ENCODE results near the gene GATD1. TPM values are rescaled to one million over a fixed set of nuclear protein-coding genes. Genes with fewer than 3 reads are reported as not detected.

The GATD1 gene
- total and polyA plus RNA-seq, 9 of the 15 experiments (the other 6 are each of a cell fraction or from before 2014, with no cell fraction given), result 2.8 to 144 (median 36.9) TPM

DNA sequence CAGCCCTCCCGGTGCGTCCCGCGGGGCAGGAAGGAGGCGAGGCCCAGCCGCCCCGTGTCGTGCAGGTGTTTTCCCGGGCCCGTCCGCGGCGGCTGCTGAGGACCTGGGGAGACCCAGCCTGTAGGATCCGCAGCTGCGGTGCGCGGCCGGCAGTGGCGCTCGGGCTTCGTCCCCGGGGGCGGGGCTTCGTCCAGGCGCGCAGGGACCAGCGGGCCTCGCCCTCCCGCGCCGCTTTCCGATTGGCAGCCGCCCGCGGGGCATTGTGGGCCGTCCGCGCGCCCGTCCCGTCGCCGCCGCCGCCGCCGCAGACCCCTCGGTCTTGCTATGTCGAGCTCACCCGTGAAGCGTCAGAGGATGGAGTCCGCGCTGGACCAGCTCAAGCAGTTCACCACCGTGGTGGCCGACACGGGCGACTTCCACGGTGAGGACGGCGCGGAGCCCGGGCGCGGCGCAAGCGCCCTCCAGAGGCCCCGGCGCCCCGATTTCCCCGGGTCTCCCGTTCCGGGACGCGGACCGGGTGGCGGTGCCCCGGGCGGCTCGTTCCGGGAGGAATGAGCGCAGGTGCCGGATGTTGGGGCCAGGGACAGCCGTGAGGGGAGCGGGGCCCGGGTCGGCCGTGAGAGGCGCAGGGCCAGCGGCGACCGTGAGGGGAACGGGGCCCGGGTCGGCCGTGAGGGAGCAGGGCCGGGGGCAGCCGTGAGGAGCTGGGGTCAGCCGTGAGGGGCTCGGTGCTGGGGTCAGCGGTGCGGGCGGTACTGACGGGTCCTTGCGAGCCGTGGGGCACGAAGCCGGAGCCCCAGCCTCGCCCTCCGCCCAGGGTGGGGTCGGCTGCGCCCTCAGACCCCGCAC lies 29.9 kb downstream of the GATD1 start, which contains the start of gene TALDO1 (continued):
- TF ChIP-seq, protein P1, sequence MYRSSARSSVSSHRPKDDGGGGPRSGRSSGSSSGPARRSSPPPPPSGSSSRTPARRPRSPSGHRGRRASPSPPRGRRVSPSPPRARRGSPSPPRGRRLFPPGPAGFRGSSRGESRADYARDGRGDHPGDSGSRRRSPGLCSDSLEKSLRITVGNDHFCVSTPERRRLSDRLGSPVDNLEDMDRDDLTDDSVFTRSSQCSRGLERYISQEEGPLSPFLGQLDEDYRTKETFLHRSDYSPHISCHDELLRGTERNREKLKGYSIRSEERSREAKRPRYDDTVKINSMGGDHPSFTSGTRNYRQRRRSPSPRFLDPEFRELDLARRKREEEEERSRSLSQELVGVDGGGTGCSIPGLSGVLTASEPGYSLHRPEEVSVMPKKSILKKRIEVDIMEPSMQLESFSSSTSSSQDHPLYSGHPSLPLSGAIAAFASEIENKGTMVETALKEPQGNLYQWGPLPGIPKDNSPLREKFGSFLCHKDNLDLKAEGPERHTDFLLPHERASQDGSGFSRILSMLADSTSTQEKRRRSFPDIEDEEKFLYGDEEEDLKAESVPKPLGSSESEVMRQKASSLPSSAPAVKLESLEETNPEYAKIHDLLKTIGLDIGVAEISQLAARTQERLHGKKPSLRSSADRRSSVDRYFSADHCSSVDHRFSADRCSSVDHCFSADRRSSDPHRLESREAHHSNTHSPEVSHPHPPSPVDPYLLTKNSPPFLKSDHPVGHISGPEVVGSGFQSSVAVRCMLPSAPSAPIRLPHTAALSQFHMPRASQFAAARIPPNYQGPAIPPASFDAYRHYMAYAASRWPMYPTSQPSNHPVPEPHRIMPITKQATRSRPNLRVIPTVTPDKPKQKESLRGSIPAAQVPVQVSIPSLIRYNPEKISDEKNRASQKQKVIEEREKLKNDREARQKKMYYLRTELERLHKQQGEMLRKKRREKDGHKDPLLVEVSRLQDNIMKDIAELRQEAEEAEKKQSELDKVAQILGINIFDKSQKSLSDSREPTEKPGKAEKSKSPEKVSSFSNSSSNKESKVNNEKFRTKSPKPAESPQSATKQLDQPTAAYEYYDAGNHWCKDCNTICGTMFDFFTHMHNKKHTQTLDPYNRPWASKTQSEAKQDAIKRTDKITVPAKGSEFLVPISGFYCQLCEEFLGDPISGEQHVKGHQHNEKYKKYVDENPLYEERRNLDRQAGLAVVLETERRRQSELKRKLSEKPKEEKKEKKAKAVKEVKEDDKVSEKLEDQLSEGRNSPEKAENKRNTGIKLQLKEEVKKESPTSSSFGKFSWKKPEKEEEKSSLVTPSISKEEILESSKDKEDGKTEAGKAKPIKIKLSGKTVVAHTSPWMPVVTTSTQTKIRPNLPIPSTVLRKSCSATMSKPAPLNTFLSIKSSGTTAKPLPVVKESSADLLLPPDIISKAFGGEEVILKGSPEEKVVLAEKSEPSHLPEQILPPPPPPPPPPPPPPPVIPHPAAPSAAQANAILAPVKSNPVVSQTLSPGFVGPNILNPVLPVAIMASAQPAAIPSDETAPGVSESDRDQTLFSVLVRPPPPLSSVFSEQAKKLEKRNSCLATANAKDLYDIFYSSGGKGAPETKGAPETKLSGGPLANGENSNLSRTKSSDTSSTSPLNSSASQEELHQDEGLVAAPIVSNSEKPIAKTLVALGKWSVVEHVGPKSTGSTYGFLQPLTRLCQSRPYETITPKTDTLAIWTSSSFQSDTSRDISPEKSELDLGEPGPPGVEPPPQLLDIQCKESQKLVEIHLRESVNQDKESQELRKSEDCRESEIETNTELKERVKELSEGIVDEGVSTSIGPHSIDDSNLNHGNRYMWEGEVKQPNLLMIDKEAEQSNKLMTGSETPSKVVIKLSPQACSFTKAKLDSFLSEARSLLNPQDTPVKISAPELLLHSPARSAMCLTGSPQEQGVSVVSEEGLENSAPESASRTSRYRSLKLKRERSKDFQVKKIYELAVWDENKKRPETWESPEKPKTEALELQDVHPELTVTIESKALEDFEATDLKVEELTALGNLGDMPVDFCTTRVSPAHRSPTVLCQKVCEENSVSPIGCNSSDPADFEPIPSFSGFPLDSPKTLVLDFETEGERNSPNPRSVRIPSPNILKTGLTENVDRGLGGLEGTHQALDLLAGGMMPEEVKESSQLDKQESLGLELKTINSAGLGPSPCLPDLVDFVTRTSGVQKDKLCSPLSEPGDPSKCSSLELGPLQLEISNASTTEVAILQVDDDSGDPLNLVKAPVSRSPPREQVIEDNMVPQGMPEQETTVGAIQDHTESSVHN (IDR thresholded peaks at IDR 0.05; ENCODE audit: borderline replicate concordance in 1 of 2, low read depth in 1 of 2), result no peak
- TF ChIP-seq, protein P2, sequence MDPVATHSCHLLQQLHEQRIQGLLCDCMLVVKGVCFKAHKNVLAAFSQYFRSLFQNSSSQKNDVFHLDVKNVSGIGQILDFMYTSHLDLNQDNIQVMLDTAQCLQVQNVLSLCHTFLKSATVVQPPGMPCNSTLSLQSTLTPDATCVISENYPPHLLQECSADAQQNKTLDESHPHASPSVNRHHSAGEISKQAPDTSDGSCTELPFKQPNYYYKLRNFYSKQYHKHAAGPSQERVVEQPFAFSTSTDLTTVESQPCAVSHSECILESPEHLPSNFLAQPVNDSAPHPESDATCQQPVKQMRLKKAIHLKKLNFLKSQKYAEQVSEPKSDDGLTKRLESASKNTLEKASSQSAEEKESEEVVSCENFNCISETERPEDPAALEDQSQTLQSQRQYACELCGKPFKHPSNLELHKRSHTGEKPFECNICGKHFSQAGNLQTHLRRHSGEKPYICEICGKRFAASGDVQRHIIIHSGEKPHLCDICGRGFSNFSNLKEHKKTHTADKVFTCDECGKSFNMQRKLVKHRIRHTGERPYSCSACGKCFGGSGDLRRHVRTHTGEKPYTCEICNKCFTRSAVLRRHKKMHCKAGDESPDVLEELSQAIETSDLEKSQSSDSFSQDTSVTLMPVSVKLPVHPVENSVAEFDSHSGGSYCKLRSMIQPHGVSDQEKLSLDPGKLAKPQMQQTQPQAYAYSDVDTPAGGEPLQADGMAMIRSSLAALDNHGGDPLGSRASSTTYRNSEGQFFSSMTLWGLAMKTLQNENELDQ (CRISPR knock-in tag; IDR thresholded peaks at IDR 0.05; ENCODE audit: borderline replicate concordance), result no peak

Measured in K562 (cell line).